Measurements from ENCODE around the gene CALHM5.

Gene CALHM5

GRCh38 chr6:116556065-116556464 lies 44.6 kb downstream of the CALHM5 start:
- no peak for DNase-seq

DNA sequence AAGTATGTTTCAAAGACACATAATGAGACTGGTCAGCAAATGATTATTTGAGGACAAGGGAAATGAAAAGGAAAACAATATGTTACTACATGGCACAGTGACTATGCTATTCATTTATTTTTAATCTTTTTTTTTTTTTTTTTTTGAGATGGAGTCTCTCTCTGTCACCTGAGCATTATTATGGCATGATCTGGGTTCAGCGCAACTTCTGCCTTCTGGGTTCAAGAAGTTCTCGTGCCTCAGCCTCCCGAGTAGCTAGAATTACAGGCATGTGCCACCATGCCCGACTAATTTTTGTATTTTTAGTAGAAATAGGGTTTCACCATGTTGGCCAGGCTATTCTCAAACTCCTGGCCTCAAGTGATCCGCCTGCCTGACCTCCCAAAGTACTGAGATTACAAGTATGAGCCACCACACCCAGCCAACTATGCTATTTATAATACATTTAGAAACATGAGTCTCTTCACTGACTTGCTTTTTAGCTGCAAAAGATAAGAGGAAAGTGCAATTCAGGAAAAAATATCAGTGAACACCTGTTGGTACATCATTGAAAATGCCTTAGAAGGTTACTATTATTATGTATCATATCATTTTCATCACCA lies 45.5 kb downstream of the CALHM5 start:
- no peak for DNase-seq

GRCh38 chr6:116557893-116558292 lies 46.5 kb downstream of the CALHM5 start:
- no peak for DNase-seq

- DNase-seq = no peak
Measured at GRCh38 chr6:116560130-116560529, 48.7 kb downstream of the CALHM5 start.

DNA sequence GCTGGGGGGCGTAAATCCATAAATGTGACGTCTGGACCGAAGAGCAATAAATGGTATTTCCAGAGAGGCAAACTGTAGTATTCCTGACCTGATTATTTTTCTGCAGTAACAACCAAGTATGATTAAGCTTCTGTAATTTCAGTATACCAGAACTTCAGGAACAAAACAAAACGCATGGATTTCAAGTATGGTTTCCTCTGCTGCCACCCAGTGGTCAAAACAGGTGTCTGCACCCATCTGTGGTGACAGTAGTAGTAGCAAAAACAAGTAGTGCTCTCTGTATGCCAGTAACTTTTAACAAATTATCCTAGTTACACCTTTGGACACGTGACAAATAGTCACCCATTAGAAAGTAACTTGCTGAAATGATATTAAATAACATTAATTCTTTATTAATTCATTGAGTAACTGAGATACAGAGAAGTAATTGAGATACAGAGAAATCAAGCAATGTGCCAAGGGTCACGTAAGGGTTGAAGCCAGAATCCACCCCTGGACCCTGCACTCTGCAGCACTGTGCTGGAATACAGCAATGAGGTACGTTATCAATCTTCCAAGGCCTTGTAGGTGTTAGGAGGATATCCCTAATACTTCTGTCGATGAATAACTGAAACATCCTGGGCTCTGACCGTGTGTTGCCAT lies 50.1 kb downstream of the CALHM5 start:
- DNase-seq = peak; percentile 72

GRCh38 chr6:116562019-116562403 lies 50.6 kb downstream of the CALHM5 start:
- no peak for DNase-seq

DNA sequence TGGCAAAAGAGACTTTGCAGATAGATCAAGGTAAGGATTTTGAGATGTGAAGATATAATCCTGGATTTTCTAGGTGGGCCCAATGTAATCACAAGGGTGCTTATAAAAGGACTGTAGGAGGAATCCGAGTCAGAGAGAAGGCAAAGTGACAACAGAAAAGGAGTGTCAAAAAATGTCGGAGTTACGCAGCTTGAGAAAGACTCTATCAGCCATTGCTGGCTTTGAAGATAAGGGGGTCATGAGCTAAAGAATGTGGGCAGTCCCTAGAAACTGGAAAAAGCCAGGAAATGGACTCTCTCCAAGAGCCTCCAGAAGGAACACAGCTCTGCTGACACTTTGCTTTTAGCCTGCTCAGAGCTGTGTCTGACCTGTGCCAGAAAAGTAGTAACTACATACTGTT lies 51.2 kb downstream of the CALHM5 start:
- DNase-seq = no peak

DNA sequence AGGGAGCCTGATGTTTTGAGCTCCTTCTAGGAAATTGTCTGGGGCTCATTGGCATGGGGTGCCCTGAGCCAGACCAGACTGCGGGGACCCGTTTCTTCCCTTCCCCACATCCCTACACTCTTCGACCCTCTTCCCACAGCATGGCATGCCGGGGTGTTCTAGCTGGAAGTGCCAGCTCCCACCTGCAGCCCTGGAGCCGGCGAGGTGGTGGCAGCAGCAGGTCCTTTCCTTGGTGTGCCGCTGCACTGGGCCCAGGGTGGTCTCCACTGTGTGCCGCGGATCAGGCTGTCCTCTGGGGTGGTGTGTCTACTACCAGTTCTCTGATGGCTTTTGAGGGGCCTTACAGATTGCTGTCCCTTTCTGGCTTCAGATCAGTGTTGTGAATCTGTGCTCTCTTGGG lies 52.4 kb downstream of the CALHM5 start:
- DNase-seq = no peak

GRCh38 chr6:116564311-116564710 lies 52.9 kb downstream of the CALHM5 start:
- no peak for DNase-seq

GRCh38 chr6:116564921-116565872 lies 53.8 kb downstream of the CALHM5 start:
- DNase-seq = peak; percentile 51

DNA sequence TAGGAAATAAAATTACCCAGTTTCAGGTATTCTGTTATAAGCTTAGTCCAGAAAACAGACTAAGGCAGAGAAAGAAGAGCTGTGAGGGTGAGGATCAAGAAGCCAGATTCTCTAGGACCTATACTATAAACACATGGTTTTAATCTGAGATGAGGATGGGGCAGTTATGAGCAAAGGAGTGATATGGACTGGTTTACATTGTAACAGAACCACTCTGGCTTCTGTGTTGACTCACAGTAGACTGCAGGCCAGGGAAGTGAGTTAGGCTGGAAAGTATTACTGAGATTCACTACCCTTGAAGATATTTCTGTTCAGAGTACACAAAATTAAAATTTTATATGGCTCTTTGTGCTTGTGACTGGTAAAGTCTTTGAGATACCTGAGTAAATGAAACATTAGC lies 56.7 kb downstream of the CALHM5 start:
- DNase-seq = no peak

DNA sequence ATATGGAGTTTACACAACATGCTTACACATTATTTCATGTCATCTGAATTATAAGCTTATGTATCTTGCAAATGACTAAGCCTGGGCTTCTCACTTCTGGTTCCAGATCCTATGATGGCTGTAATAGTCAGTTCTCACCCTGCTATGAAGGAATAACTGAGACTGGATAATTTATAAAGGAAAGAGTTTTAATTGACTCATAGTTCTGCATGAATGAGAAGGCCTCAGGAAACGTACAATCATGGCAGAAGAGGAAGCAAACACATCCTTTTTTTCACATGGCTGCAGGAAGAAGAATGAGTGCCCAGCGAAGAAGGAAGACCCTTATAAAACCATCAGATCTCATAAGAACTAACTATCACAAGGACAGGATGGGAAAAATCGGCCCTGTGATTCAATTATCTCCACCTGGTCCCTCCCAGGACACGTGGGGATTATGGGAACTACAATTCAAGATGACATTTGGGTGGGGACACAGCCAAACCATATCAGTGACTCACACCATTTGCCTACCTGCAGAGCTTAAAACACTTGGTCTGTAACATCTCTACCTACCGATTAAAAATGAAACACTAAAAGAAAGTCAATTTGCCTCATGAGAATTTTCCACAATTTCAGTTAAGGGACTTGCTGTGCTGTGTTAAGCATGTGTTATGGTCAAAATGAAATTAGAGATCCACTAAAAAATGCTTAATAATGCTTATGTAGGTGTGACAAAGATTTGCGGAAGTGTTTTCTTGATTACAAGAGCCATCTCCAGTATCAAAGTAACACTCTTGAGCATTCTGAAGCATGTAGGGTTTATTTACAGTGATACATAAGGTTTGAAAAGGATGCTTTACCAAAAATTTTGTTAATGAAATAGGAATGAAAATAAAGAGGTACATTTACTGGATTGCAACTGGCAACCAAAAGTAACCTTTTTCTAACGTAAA lies 57.6 kb downstream of the CALHM5 start:
- no peak for DNase-seq

DNA sequence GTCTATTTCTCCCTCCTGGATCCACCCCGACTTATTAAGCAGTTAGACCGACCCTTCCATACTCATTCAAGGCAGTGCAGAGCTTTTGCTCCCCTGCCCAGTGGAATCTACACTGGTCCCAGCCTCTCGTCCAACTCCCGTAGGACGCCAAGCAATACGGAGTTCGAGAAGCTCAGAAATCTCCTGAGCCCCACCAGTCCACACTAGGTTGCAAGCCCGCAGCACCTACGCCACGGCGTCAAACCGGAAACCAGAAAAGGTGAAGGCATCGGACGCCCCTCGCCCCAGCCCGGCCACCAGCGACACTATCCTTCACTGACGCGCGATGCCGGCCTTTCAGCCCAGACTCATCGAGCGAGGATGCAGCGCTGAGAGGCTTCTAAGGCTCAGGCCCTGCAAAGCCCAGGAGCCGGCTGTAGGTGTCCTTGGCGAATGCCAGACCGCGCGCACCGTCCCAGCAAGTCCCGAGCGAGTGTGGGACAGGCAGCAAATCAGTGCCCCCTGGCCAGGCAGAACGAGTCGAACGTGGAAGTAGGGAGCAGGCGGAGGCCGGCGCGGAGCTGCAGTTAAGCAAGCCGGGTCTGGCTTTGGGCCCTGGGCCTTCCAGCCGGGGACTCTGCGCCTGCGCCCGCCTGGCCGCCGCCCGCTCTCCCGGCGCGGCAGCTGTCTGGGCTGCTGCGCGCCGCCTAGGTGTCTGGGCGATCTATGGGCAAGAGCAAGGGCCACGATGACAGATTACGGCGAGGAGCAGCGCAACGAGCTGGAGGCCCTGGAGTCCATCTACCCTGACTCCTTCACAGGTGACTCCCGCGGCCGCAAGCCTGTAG lies 59.6 kb downstream of the CALHM5 start, which contains the start of gene RWDD1:
Gene RWDD1 (plus strand): TSS at position 649 of the 827 bp plus-strand sequence. CDS start 79 bp downstream, at position 728.
- peak; percentile 100 for DNase-seq

- DNase-seq = no peak
Measured at GRCh38 chr6:116571683-116572000, 60.2 kb downstream of the CALHM5 start.

DNA sequence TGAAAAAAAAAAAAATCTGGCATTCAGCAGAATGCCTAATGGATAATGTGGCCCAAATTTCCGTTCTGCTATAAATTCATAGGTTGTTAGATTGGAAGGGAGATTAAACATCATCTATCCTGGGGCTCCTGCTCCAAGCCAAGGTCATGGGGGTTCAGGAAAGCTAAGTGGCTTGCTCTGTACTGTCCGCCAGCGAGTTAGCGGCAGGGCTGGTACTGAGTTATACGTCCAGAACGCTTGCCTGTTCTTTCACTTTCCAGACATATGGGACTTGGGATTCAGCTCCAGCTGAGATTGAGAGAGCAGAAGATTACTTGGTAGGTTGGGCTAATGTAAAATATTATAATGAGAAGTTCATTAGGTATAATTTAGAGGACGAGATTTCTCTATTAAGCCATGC lies 60.7 kb downstream of the CALHM5 start:
- DNase-seq = no peak
